CD1c-positive myeloid dendritic cell (primary cell): ENCODE measurements around the gene CTNNA3.

Experiments
- DNase-seq: peaks from one replicate; pipeline ENCODE4 v3.0.0-alpha.2; 2016; ENCODE audit errors: extremely low spot score

Gene CTNNA3

GRCh38 chr10:66218981-66219587 is 1476.9 kb downstream of the CTNNA3 start:
- no peak for DNase-seq

GRCh38 chr10:66218289-66218688 is 1477.7 kb downstream of the CTNNA3 start:
- DNase-seq = no peak

DNA sequence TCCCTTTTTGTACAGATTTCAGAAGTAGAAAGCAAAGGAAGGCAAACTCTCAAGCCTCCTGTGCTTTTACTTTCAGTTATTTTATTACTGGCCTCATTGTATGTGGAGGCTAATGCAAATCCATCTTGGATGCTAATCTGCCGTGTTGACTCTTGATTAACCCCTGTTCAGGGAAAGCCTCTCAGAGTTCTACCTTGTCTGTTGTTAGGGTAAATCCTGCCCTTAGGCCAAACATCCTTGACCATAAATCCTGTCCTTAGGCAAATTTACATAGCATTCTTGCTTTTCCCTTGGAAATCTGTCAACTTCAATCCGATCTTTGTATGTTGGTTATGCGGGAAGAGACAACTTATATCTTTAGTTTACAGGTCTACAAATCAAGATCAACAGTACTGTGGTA is 1480.1 kb downstream of the CTNNA3 start:
- DNase-seq = no peak

- no peak for DNase-seq
Observed at GRCh38 chr10:66214721-66215404, 1481.1 kb downstream of the CTNNA3 start.

DNA sequence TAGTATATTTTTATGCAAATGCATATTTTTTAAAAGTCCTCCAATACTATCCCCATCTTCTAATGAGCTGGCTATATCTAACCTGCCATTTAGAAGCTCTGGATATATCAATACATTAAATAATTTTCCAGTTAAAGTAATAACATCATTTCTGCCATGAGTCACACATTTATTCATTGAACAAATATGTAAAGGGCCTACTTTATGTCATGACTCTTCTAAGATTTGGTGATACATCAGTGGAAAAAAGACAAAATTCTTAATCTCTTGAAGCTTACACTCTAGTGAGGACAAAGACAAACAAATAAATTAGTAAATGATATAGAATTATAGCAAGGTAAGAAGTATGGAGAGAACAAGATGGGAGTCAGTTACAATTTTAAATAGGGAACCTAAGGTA is 1487.0 kb downstream of the CTNNA3 start:
- DNase-seq = no peak

DNA sequence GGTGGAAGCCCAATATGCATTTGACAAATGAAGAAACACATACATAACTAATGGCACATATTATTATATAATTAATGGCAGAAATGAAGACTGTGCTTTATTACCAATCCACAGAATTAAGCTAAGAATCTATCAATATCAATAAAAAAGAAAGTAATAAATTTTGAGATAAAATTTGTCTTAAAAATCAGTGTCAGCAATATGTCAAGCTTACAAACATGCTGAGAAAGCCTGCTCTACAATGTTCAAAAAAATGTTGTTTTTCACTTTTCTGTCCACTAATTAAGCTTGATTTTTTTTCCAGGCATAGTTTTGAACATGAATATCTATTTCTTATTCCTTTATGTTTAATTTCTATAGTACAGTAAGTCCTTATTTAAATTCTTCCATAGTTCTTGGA is 1491.2 kb downstream of the CTNNA3 start:
- no peak for DNase-seq

DNA sequence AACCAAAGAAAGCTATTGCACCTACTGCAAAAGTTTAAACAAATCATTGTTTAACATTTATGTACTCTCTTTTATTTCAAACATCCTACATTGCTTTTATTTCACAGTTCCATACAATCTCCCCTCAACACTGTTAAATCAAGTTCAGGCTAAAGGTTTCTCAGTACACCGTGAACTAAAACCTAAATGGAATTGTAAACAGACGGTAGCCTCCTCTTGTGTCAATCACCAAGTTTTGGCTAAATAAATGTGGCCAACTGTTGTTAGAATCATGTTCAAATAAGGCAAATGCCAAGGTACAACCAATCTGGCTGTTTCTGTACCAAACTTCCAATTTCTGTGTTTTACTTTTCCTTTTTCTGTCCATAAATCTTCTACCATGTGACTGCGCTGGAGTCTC is 1493.9 kb downstream of the CTNNA3 start:
- no peak for DNase-seq

DNA sequence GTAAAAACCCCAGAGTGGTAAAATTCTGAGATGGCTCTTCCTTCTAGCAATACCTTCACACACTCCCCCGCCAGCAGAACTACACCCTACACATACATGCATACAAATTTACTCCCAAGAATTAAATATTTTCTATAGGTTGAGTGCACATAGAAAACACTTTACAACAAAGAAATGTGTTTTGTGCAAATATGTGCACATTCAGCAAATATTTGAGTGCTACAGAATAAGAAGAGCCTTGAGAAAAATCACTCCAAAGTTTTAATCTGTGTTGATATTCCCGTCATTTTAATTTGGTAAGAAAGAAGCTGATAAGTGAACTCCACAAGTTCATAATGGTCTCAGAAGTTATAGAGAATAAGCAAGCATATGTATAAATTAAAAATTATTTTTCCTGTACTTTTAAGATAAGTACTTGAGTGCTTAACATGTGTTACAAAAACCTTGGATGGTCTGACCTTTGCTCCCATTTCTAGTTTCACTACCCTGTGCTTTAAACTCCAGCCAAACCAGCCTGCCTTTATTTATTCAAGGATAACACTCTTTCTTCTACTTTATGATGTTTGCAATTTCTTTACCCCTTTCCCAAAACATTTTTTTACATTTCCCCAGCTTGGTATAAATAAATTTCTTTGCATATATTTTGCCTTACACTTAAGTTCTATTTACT is 1503.7 kb downstream of the CTNNA3 start:
- no peak for DNase-seq

DNA sequence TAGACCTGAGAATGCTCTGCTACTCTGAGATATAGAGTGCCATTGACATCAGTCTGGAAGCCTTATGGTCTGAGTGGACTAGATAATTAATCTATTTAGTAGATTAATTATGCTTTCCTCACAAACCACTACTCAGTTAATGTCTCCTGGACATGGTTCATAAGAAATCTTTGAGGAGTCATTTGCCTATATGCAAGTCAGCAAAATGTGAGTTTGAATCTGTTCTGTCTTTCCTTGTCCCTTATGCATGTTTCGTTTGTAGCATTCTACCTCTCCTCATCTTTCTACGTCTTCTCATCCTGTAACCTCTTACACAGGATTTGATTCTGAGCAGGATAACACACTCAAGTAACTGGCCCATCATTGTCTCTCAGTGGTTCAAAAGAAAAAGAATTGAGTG is 1505.6 kb downstream of the CTNNA3 start:
- DNase-seq = no peak

DNA sequence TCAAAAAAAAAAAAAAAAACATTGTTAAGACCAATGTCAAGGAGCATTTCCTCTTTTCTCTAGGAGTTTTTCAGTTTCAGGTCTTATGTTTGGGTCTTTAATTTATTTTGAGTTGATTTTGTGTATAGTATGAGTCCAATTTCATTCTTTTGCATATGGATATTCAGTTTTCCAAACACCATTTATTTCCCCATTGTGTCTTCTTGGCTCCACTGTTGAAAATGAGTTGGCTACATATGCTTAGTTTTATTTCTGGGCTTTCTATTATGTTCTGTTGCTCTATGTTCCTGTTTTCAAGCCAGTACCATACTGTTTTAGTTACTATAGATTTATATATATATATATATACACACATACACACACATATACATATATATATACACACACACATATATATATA is 1506.7 kb downstream of the CTNNA3 start:
- no peak for DNase-seq

- DNase-seq = no peak
Observed at GRCh38 chr10:66187053-66187733, 1508.8 kb downstream of the CTNNA3 start.

DNA sequence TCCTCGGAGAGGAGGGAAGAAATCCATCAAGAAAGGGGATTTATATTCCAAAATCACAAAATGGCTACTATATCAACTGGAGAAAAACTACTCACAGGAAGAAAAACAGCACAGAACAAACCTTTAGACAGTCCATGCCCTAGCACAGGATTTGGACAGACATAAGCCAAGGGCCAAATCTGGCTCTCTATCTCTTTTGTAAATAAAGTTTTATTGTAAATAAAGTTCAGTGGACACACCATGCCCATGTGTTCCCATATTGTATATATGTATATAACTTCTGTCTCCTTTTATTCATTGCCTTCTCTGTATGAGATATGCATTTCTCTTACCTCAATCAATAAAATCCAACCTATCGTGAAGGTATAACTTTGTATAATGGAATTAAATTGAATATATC is 1513.0 kb downstream of the CTNNA3 start:
- no peak for DNase-seq

DNA sequence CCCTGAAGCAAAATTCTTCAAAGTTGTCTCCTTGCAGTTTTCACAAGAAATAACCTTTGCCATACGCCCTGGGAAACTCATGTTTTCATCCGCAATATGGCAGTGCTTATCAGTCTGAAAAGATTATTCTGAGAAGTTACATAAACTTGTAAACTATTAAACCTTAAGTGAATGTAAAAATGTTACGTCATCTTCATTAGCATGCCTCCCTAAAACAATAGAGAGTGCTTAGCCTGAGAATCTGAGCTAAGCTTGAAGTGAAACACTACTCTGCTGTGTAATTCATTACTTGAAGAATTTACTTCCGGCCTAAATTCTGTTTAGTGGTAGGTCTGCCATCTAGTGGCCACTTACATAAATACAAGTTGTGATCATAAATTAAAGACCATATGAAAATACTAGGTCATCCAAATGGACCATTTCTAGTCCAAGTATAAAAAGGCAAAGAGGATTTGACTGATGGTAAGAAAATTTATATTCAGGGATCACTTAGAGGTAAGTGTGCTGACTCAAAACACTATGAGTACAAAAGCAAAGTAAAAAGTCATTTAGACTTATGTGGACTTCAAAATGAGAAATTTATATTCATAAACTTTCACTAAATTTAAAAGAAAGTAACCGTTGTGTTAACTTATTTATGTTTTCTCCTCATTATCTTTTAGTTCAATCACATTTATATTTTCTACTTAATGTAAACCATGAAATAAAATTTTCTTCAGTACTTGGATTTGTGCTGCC is 1515.2 kb downstream of the CTNNA3 start:
- peak; percentile 71 for DNase-seq

GRCh38 chr10:66180021-66180420 is 1516.0 kb downstream of the CTNNA3 start:
- no peak for DNase-seq

DNA sequence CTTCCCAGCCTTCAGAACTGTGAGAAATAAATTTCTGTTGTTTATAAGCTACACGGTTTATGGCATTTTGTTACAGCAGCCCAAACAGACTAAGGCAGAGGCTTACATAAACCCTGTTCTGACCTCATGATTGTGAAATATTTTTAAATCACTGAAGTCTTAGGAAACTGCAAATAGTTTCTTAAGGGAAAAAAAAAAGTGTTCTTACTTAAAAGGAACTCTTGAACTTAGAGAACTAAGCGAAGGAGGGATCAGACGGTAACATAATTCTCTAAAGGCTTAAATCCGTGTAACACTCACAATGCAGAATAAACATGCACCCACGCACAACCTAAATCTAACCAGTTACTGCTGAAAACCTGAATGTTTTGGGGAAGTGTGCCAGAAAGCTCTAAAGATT is 1519.2 kb downstream of the CTNNA3 start:
- peak; percentile 26 for DNase-seq

DNA sequence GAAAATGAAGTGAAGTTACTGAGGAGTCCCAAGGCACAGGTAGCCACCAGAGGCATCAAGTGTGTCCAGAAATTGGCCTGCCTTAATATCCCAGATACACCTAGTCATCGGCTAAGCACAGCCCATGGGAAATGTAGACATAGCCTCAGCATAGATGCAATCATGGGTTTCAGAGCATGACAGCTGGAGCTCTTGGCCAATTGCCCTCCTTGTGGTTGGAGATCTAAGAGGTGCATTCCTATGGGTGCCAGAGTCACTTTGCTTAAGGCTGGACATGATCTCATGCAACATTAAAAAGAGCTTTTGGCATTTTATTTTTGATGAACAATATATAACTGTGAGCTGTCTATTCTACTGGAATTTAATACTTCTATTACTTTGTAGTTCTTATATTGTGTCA is 1528.2 kb downstream of the CTNNA3 start:
- DNase-seq = no peak

DNA sequence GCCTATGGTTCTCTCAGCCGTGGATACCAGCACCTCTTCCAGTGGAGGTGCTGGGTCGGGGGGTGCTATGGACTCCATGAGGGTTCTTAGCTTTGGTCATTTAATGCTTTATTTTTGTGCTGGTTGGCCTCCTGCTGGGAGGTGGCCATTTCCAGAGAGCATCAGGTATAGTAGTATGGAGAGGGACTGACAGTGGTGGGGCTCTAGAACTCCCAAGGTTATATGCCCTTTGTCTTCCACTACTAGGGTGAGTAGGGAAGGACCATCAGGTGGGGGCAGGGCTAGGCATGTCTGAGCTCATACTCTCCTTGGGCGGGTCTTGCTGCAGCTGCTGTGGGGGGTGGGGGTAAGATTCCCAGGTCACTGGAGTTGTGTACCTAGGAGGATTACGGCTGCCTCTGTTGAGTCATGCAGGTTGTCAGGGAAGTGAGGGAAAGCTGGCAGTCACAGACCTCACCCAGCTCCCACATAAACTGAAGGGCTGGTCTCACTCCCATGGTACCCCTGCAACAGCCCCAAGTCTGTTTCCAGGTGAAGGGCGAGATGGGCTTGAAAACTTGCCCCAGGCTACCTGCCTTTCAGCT is 1533.3 kb downstream of the CTNNA3 start:
- no peak for DNase-seq

DNA sequence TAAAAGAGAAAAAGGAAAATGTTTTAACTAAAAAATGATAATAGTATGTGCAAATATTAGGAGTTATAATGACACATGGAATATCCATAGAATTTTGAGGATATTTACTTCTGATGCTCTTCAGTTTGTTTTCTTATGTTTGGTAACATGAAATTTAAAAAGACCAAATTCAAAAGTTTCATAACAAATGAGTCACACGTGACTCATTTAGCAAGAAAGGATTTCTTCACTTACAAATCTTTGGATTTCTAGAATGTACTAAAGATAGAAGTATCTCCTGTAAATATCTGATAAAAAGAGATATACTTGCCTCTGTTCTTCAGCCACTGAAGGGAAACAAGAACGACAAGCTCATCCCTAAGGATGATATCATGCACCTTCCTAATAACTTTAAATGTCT is 1544.6 kb downstream of the CTNNA3 start:
- no peak for DNase-seq

DNA sequence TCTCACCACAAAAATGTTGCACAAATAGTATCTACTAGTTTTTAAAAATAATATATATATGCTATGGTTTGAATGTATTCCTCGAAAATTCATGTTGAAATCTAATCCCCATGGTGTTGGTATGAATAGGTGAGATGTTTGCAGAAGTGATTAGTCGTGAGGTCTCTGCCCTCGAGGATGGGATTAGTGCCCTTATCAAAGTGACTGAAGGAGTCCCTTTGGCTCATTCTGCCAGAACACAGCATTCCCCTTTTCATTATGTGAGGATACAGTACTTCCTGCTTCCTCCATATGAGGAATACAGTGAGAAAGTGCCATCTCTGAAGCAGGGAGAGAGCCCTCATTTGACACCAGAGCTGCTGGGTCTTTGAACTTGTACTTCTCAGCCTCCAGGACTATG is 1547.7 kb downstream of the CTNNA3 start:
- DNase-seq = no peak

DNA sequence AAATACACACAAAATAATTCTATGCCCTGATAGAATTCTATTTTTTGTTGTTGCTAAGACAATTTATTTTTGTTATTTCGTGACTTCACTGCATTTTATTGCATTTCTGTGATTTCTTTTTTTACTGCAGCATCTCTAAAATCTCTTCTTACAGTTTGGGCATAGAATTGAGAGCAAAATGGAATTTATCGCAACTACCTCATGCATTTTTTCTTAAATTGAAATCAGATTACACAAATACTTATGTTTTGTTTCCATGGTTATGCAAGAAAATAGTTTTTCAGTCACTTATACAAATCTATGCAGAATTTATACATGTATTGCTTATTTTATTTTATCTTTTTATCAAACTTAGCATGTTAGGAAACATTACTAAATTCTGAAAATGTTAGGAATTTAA is 1552.0 kb downstream of the CTNNA3 start:
- DNase-seq = no peak

- no peak for DNase-seq
Observed at GRCh38 chr10:66102756-66103155, 1593.2 kb downstream of the CTNNA3 start.
